Fibroblast of pulmonary artery (primary cell): Measurements from ENCODE around the gene USP16.
"Not testable (repeated sequence)": the region's sequence is repeated elsewhere in the genome, so short reads cannot be mapped to it uniquely, and the experiment has no call there.

ENCODE experiments used
- DNase-seq: peaks from one replicate; pipeline ENCODE4 v3.0.0-alpha.2; 2010; ENCODE audit warnings: low read depth
- H3K4me3 ChIP-seq: replicated peaks from 2 replicates; pipeline ENCODE4 v1.5.1; 2011; ENCODE audit warnings: low read depth, mild to moderate bottlenecking, control low read depth, low read length, moderate library complexity
- CTCF ChIP-seq: IDR thresholded peaks from 2 replicates; pipeline ENCODE4 v1.5.1; 2011; ENCODE audit warnings: mild to moderate bottlenecking, control low read depth, low read length, inconsistent platforms; ENCODE audit errors: missing control alignments

USP16 gene

GRCh38 chr21:29008367-29008766 is 16.1 kb upstream of the USP16 start:
- TF ChIP-seq CTCF, result no peak
- no peak for DNase-seq
- no peak overlapping the region for H3K4me3 ChIP-seq

GRCh38 chr21:29011236-29011635 is 13.2 kb upstream of the USP16 start:
- not testable (repeated sequence) for DNase-seq

GRCh38 chr21:29017639-29018237 is 6.7 kb upstream of the USP16 start:
- DNase-seq, result no peak

More at GRCh38 chr21:29011236-29011635, 13.2 kb upstream of the USP16 start:
- not testable (repeated sequence) for H3K4me3 ChIP-seq

DNA sequence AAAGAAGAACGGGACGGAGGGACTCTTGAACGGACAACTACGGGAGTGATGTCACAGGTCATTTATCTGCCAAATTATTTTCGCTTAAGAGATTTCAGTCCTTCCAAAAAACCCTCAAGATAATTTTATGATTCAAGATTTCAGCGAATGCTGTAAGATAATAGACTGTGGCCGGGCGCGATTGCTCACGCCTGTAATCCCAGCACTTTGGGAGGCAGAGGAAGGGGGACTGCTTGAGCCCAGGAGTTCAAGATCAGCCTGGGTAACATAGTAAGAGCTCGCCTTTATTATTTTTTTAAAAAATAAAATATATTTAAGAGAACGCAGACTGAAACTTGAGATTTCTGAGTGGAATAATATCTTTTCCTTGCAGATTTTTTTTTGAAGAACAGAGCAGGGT is 5.9 kb upstream of the USP16 start:
- DNase-seq, result peak; percentile 19
- peak overlapping the region; percentile 90 for H3K4me3 ChIP-seq
- TF ChIP-seq CTCF, result no peak

More at GRCh38 chr21:29017639-29018237, 6.7 kb upstream of the USP16 start:
- peak overlapping the region; percentile 90 for H3K4me3 ChIP-seq
- no peak for TF ChIP-seq CTCF

GRCh38 chr21:29022166-29022565 is 2.3 kb upstream of the USP16 start:
- no peak for TF ChIP-seq CTCF
- no peak for DNase-seq
- H3K4me3 ChIP-seq, result no peak overlapping the region

- H3K4me3 ChIP-seq, result peak overlapping the region; percentile 77
- DNase-seq, result peak; percentile 15
- TF ChIP-seq CTCF, result no peak
Measured at GRCh38 chr21:29025328-29025713, 853 bp downstream of the USP16 start.

- DNase-seq, result no peak
- TF ChIP-seq CTCF, result no peak
- H3K4me3 ChIP-seq, result no peak overlapping the region
Measured at GRCh38 chr21:29029524-29029923, 5.1 kb downstream of the USP16 start.
